Tibial artery (tissue), 4 donors: ENCODE data around the gene RAB40A.

ENCODE experiments used
- DNase-seq, 2 donors: peaks; one replicate each; pipeline ENCODE4 v3.0.0-alpha.2; 2019
- H3K27ac ChIP-seq, 2 donors: fragments of 200-600 bp; sonication (generic) in 1 of 2; 1 replicate in 1 of 2; 2 replicates in 1 of 2; pipeline ENCODE4 v1.5.1; 2018 to 2019; ENCODE audit warnings: mild to moderate bottlenecking in 1 of 2
- H3K27me3 ChIP-seq, 2 donors: fragments of 200-600 bp; sonication (generic) in 1 of 2; one replicate each; pipeline versions ENCODE4 v1.5.1 to v1.6.0; 2016 to 2019
- H3K36me3 ChIP-seq, 3 donors: fragments of 200-600 bp; sonication (generic) in 2 of 3; one replicate each; pipeline ENCODE4 v1.5.1; 2016 to 2019; ENCODE audit warnings: mild to moderate bottlenecking in 2 of 3
- H3K4me1 ChIP-seq, 4 donors: fragments of 200-600 bp; sonication (generic) in 2 of 4; 1 replicate in 3 of 4; 2 replicates in 1 of 4; pipeline ENCODE4 v1.5.1; 2016 to 2019
- H3K4me3 ChIP-seq, 2 donors: fragments of 200-600 bp; sonication (generic) in 1 of 2; 1 replicate in 1 of 2; 2 replicates in 1 of 2; pipeline ENCODE4 v1.5.1; 2018 to 2019; ENCODE audit warnings: mild to moderate bottlenecking in 2 of 2
- H3K9me3 ChIP-seq, 3 donors: fragments of 200-600 bp; sonication (generic) in 1 of 3; one replicate each; pipeline ENCODE4 v1.5.1; 2016 to 2019
- CTCF ChIP-seq, 2 experiments: fragments of 200-600 bp in 1 of 2; fragments of 450-650 bp in 1 of 2; IDR thresholded peaks; one replicate each; pipeline ENCODE4 v1.5.1; 2017 to 2019; ENCODE audit warnings: antibody characterized with exemption in 2 of 2, mild to moderate bottlenecking in 1 of 2, moderate library complexity in 1 of 2
- intact Hi-C: fragments of 100-400 bp; cut with DNase I; formaldehyde crosslinking; loops from one replicate; pipeline ENCODE4 v1.15.0; 2023; ENCODE audit warnings: low total_unique reads

RAB40A gene

DNA sequence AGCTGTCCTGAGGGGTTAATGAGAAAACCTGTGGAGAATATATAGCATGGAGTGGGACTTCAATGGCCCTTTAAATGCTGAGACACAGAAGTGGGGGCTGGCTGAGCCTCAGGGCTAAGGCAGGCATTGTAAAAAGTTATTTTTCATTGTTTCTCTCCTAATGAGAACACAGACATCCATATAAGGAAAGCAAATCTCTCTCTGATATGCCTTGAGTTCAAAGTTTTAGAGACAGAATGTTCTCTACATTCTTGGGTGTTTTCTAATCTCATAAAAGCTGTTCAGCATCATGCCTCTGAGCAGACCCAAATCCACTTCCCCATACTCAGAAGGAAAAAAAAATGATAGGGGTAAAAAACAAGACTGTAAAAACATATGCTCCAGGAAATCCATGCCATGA is 16.8 kb upstream of the RAB40A start:
- Histone ChIP-seq H3K27ac (peak overlapping the region; percentile 81 to 82), H3K27me3 (no peaks in the 10 kb centered on the region), H3K4me3 (no peak overlapping the region), H3K9me3 (no peaks in the 10 kb centered on the region), H3K36me3 (no peaks in the 10 kb centered on the region), H3K4me1 (peaks cover 0 to 71% (median 9%) of the 10 kb centered on the region in 4 donors)
- DNase-seq: no peak
- TF ChIP-seq CTCF (IDR thresholded peaks at IDR 0.05): no peak
- intact Hi-C loops: loop anchor here (10.0 kb wide), 1 partner anchor 279 kb away; no protein-coding TSS in a partner anchor

GRCh38 chrX:103535206-103535605 is 15.9 kb upstream of the RAB40A start:
- DNase-seq: no peak
- no peak overlapping the region for H3K4me3 ChIP-seq
- no peaks in the 10 kb centered on the region for H3K9me3 ChIP-seq
- no peaks in the 10 kb centered on the region for H3K27me3 ChIP-seq
- peak overlapping the region; percentile 81 to 82 for H3K27ac ChIP-seq
- intact Hi-C loops: loop anchor here (10.0 kb wide), 1 partner anchor 280 kb away; no protein-coding TSS in a partner anchor
- TF ChIP-seq CTCF (IDR thresholded peaks at IDR 0.05): no peak
- H3K4me1 ChIP-seq: peaks cover 0 to 64% (median 9%) of the 10 kb centered on the region in 4 donors
- H3K36me3 ChIP-seq: no peaks in the 10 kb centered on the region

DNA sequence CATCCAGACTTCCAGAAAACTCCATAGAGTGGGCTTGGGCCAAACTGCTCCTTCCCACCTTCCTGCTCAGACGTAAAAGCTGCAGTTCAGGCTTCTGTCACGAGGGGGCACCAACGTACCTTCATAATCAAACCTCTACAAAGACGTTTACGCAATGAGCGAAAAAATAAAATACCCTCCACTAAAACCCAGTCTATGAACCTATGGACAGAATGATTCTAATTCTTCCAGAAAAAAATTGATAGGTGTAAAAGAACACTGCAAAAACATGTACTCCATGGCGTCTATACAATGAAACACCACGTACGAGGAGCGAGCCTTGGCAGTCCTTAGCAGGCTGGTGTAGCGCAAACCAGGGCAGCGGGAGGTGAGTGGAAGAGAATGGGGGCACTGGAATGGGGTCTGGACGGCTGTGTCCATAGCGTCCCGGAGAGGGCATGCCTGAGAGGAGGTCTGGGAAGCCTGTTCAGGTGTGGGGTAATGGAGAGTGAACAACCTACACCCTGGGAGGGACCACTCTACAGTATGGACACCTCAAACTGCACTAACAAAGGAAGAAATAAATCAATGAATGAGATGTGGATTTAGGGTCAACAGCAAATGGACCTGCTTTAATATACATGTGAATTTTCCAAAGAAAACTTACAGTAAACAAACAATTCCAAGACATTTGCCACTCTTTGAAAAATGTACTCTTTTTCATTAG is 14.4 kb upstream of the RAB40A start:
- Histone ChIP-seq H3K9me3 (no peaks in the 10 kb centered on the region), H3K36me3 (no peaks in the 10 kb centered on the region), H3K4me1 (peaks cover 0 to 49% (median 6%) of the 10 kb centered on the region in 4 donors), H3K27ac (peak overlapping the region; percentile 39 to 81), H3K4me3 (peak overlapping the region; percentile 37 to 44), H3K27me3 (no peaks in the 10 kb centered on the region)
- intact Hi-C loops: loop anchor here (10.0 kb wide), 1 partner anchor 281 kb away; no protein-coding TSS in a partner anchor
- peak; percentile 65 to 77 for TF ChIP-seq CTCF (IDR thresholded peaks at IDR 0.05)
- peak; percentile 83 to 85 for DNase-seq

GRCh38 chrX:103531002-103531401 is 11.7 kb upstream of the RAB40A start:
- Histone ChIP-seq H3K4me3 (no peak overlapping the region), H3K9me3 (no peaks in the 10 kb centered on the region), H3K36me3 (no peaks in the 10 kb centered on the region), H3K27ac (no peak overlapping the region), H3K4me1 (peaks cover 0 to 24% (median 0%) of the 10 kb centered on the region in 4 donors), H3K27me3 (no peaks in the 10 kb centered on the region)
- intact Hi-C loops: loop anchor here (10.0 kb wide), 1 partner anchor 284 kb away; no protein-coding TSS in a partner anchor
- no peak for TF ChIP-seq CTCF (IDR thresholded peaks at IDR 0.05)
- no peak for DNase-seq

- Histone ChIP-seq H3K9me3 (no peaks in the 10 kb centered on the region), H3K27me3 (no peaks in the 10 kb centered on the region), H3K36me3 (no peaks in the 10 kb centered on the region), H3K4me3 (no peak overlapping the region), H3K27ac (no peak overlapping the region), H3K4me1 (peaks cover 0 to 19% (median 0%) of the 10 kb centered on the region in 4 donors)
- DNase-seq: no peak
- intact Hi-C loops: loop anchor here (10.0 kb wide), 1 partner anchor 284 kb away; no protein-coding TSS in a partner anchor
- no peak for TF ChIP-seq CTCF (IDR thresholded peaks at IDR 0.05)
These were observed 11.3 kb upstream of the RAB40A start for GRCh38 chrX:103530545-103530944.
